Diencephalon (tissue), 1 donor: ENCODE results near the gene BEST4. TPM values are rescaled to one million over a fixed set of nuclear protein-coding genes. Genes with fewer than 3 reads are reported as not detected.

Experiments used
- small RNA-seq: library from RNA; depleted of rRNA; stranded (forward); fragments of <200 nt; gene quantifications from one replicate; pipeline ENCODE3, GENCODE V24; 2014
- total RNA-seq: library from RNA; depleted of rRNA; stranded (reverse); fragments of >200 nt; gene quantifications from one replicate; pipeline ENCODE4 v1.2.3, GENCODE V29; 2014

The BEST4 gene
- total RNA-seq: 1.2 TPM

DNA sequence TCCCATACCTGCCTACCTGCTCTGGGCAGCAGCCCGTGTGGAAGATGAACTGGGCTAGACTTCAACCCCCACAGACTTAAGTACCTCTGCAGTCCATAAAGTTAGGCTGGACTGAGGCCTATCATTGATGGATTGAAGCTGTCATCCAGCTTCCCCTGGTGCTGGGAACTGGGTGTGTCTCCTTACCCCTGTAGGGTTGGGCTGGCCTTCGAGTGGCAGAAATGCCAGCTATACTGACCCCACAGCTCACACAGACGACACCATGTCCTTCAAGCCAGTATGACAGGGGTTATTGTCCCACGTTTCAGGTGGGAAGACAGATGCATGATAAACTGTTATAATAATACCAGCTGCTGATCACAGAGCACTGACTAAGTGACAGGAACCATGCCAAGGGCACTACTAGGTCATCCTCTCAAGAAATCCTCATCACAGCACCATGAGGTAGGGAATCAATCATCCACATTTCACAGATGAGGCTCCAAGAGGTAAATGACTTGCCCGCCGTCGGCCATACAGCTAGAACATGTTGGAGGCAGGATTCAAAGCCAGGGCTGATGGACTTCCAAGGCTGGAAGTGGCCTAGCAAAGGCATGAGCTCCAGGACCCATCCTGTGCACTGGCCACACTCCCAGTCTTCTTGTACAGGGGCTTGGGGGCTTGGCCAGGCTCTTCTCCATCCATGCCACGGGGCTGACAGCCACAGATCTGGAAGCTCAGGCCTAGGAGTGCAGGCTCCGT is at the start of gene BEST4:
Gene BEST4 (minus strand): TSS at position 51 of the 741 bp plus-strand sequence. CDS start 465 bp downstream, outside the sequence.

GRCh38 chr1:44808063-44808937 is 20.3 kb upstream of the BEST4 start, which contains the start of gene BTBD19:
Gene BTBD19, plus strand, starts transcription at chr1:44808523. Its CDS starts 298 bp downstream, at chr1:44808821.

DNA sequence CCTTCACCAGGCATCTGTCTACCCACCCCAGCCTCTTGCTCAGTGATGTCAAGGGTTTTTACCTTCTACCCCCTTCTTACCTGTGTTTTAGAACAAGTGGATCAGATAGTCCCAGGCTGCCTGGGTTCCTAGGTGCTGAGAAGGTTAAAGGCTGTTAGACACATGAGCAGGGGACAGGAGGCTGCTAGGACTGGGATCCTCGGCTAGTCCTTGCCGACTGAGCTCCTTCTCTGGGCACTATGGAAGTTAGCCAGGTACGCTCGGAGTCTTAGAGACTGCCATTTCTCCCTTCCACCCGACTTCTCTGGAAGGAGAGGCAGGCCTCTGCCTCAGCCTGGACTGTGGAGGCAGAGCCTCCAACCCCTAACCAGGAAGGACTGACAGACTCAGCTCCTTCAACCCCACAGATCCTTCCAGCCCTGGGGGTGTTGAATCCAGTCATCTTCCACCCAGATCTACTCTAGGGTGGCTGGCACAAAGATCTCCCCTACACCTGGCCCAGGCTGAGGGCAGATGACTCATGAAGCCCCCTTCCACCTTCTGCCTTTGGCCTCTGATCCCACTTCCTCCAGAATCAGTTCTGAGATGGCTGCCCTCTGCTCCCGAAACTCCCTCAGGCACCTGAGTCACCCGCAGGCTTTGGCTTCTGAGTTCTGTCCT is 18.9 kb upstream of the BEST4 start, which contains the start of gene DYNLT4:
Gene DYNLT4 (minus strand): TSS at position 648 of the 660 bp plus-strand sequence. CDS start 683 bp downstream, outside the sequence.

GRCh38 chr1:44799770-44800584 is 12.0 kb upstream of the BEST4 start, which contains the start of gene PLK3:
Gene PLK3, plus strand, starts transcription at chr1:44800377. Its CDS starts 87 bp downstream, at chr1:44800464.

GRCh38 chr1:44775078-44775929 is 12.7 kb downstream of the BEST4 start, which contains the start of gene RPS8:
Gene RPS8, plus strand, starts transcription at chr1:44775540. Its CDS starts 57 bp downstream, at chr1:44775597.

DNA sequence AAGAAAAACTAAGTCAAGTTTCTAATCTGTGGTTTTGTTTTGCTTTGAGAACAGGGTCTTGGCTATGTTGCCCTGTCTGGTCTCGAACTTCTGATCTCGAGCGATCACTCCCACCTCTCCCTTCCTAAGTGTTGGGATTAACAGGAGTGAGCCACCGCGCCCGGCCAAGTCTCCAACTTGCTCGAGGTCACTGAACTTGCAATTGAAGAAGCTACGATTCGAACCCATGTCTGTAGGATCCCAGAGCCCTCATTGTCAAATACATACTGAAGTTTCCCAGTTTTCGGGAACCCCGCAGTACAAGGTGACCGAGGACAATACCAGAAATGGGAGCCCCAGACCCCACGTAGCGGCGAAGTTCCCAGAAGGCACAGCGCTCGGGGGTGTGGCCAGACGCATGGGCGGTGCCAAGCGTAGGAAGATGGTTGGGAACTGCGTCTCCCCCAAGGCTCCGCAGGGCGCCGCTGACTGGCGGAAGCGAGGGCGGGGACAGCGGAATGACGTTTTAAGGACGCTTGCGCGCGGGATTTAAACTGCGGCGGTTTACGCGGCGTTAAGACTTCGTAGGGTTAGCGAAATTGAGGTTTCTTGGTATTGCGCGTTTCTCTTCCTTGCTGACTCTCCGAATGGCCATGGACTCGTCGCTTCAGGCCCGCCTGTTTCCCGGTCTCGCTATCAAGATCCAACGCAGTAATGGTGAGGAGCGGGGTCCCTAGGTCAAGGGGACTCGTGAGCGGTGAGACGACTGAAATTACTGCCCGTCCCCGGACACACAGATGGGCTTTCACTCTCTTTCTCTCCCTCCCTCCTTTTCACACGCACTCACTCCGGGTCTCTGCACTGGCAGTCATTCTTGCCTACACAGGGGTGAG is 48.4 kb downstream of the BEST4 start, which contains the start of gene KIF2C:
Gene KIF2C (plus strand): TSS at position 531 of the 872 bp plus-strand sequence. CDS start 96 bp downstream, at position 627.

Small RNAs within 50 kb of the gene (small RNA-seq; reads per million reads assigned to genes)
- gene SNORD38A: 62.8 reads per million, percentile 96 among the genes with 10 or more reads in this experiment
- not detected for gene SNORD38B
- 1,827 reads per million, percentile 99 among the genes with 10 or more reads in this experiment for gene SNORD46
- not detected for gene SNORD55

Other genes with a start within 250 kb of the BEST4 start
- gene TMEM53, start 113.7 kb downstream of the BEST4 start, total RNA-seq: 8.5 TPM
- 5.8 TPM for gene ARMH1, start 113.5 kb downstream of the BEST4 start, total RNA-seq
- not detected for gene RNU5D-1, start 57.0 kb downstream of the BEST4 start, total RNA-seq
- gene KIF2C, start 48.3 kb downstream of the BEST4 start, total RNA-seq: 6.5 TPM
- gene RPS8, start 12.6 kb downstream of the BEST4 start, total RNA-seq: 1,149 TPM
- gene PLK3, start 12.2 kb upstream of the BEST4 start, total RNA-seq: 11.5 TPM
- not detected for gene DYNLT4, start 19.2 kb upstream of the BEST4 start, total RNA-seq
- gene BTBD19, start 20.4 kb upstream of the BEST4 start, total RNA-seq: 1.8 TPM
- gene PTCH2, start 55.1 kb upstream of the BEST4 start, total RNA-seq: 1.2 TPM
- gene EIF2B3, start 198.4 kb upstream of the BEST4 start, total RNA-seq: 31.4 TPM
- gene HECTD3, start 223.2 kb upstream of the BEST4 start, total RNA-seq: 13.1 TPM
- gene UROD, start 224.1 kb upstream of the BEST4 start, total RNA-seq: 70.6 TPM